Stimulated activated CD8-positive, alpha-beta memory T cell treated with anti-CD3 and anti-CD28 coated beads, Interleukin-7, amount 100 ng/mL, for 48 hours (primary cell): ENCODE measurements around the gene LCNL1.
A peak's percentile ranks its signal among the peaks of the same experiment; 100 is the strongest.
"Not testable (repeated sequence)": the region's sequence is repeated elsewhere in the genome, so short reads cannot be mapped to it uniquely, and the experiment has no call there.

ENCODE experiments used
- DNase-seq, 2 donors: peaks; one replicate each; pipeline ENCODE4 v3.0.0-alpha.2; 2020; ENCODE audit warnings: low read depth in 1 of 2; ENCODE audit errors: extremely low read depth in 1 of 2

The LCNL1 gene

GRCh38 chr9:137021979-137022661, 39.3 kb downstream of the LCNL1 start:
- DNase-seq = peak in 1 of 2 donors; percentile 86

- no peak for DNase-seq
Measured at GRCh38 chr9:137022662-137023008, 39.8 kb downstream of the LCNL1 start.

- DNase-seq = no peak
Measured at GRCh38 chr9:137023157-137023556, 40.4 kb downstream of the LCNL1 start.

- no peak for DNase-seq
Measured at GRCh38 chr9:137023583-137023991, 40.8 kb downstream of the LCNL1 start.

- DNase-seq = no peak
Measured at GRCh38 chr9:137025517-137025966, 42.7 kb downstream of the LCNL1 start.

- no peak for DNase-seq
Measured at GRCh38 chr9:137026384-137026783, 43.6 kb downstream of the LCNL1 start.

- DNase-seq = no peak
Measured at GRCh38 chr9:137026828-137027227, 44.0 kb downstream of the LCNL1 start.

- DNase-seq = no peak
Measured at GRCh38 chr9:137027369-137028262, 44.8 kb downstream of the LCNL1 start, which contains the start of gene ABCA2. TSS of gene ABCA2 (minus strand) at chr9:137028237. CDS start at chr9:137028140, 97 bp downstream.

- DNase-seq = peak in 1 of 2 donors; percentile 40
Measured at GRCh38 chr9:137028263-137029057, 45.7 kb downstream of the LCNL1 start.

GRCh38 chr9:137029058-137029936, 46.5 kb downstream of the LCNL1 start:
- DNase-seq = peak in 1 of 2 donors; percentile 69

GRCh38 chr9:137030006-137030405, 47.2 kb downstream of the LCNL1 start:
- no peak for DNase-seq

GRCh38 chr9:137030538-137031527, 48.0 kb downstream of the LCNL1 start:
- DNase-seq = peak in 1 of 2 donors; percentile 58

GRCh38 chr9:137031904-137032640, 49.3 kb downstream of the LCNL1 start, which contains the start of gene FUT7:
TSS of gene FUT7 (minus strand) at chr9:137032088. CDS start at chr9:137031991, 97 bp downstream.
- peak in 1 of 2 donors; percentile 37 for DNase-seq

GRCh38 chr9:137032858-137033257, 50.1 kb downstream of the LCNL1 start:
- no peak for DNase-seq

GRCh38 chr9:137033481-137033880, 50.7 kb downstream of the LCNL1 start:
- DNase-seq = not testable (repeated sequence)

- DNase-seq = no peak
Measured at GRCh38 chr9:137034039-137034708, 51.4 kb downstream of the LCNL1 start.

GRCh38 chr9:137034709-137035506, 52.1 kb downstream of the LCNL1 start:
- peak; percentile 70 to 82 for DNase-seq
